K562 (cell line): ENCODE results near the gene CD248. TPM values are rescaled to one million over a fixed set of nuclear protein-coding genes. Genes with fewer than 3 reads are reported as not detected.

Experiments
- ATAC-seq: fragments of 200-7000 bp; cut with Tn5 transposase; 3 replicates; pipeline ENCODE4 v1.9.1; 2020; ENCODE audit warnings: moderate library complexity
- BruUV-seq: library from RNA; stranded (reverse); fragments of 400-500 nt; replicated peaks from 2 replicates; lab custom pipeline; 2021; lab: Mats Ljungman, UMichigan
- CTCF ChIA-PET: fragments of 300-600 bp; formaldehyde crosslinking; extraction: SDS; loops from one replicate; lab custom pipeline; 2021; ENCODE audit warnings: low intra/inter-chr PET ratio; lab: Yijun Ruan, JAX
- POLR2A ChIA-PET: fragments of 300-600, 350-650 bp; sonication (Branson Sonifier 250); formaldehyde crosslinking; extraction: SDS; loops from one replicate; lab custom pipeline; 2021; ENCODE audit warnings: antibody characterized with exemption, inconsistent platforms; lab: Yijun Ruan, JAX
- DNase-seq, 4 experiments: peaks; one replicate each; pipeline versions ENCODE4 v3.0.0 to v3.0.0-alpha.2; 2011 to 2018; ENCODE audit warnings: low spot score in 3 of 4, mixed read lengths in 3 of 4; ENCODE audit errors: extremely low read depth in 1 of 4
- FAIRE-seq: peaks from 2 replicates; lab custom pipeline; 2011; peaks lifted over from hg19 to GRCh38; lab: Jason Lieb, UNC
- H2AFZ ChIP-seq: 2 replicates; pipeline ENCODE4 v1.6.0; 2011; ENCODE audit warnings: low read depth, low read length, control low read depth, inconsistent platforms
- H3K27ac ChIP-seq: fragments of 200-600 bp; 3 replicates; pipeline ENCODE4 v1.8.0; 2011; ENCODE audit warnings: low read depth, mild to moderate bottlenecking, control low read depth, inconsistent platforms, low read length, moderate library complexity, mixed read lengths; ENCODE audit errors: extremely low read depth
- H3K27me3 ChIP-seq, 2 experiments: fragments of 300-600 bp in 1 of 2; 2 replicates in 1 of 2; 3 replicates in 1 of 2; pipeline versions ENCODE4 v1.6.0 to v1.8.0; 2011; ENCODE audit warnings: inconsistent platforms in 2 of 2, low read length in 2 of 2, mild to moderate bottlenecking in 1 of 2, mixed read lengths in 1 of 2, moderate library complexity in 1 of 2; ENCODE audit not compliant: control insufficient read depth in 2 of 2, insufficient read depth in 2 of 2
- H3K36me3 ChIP-seq: fragments of 300-600 bp; 3 replicates; pipeline ENCODE4 v1.8.0; 2011; ENCODE audit warnings: mild to moderate bottlenecking, low read length, inconsistent platforms; ENCODE audit not compliant: control insufficient read depth, insufficient read depth
- H3K4me1 ChIP-seq, 2 experiments: fragments of 200-600 bp in 1 of 2; replicated peaks in 1 of 2; 2 replicates in 1 of 2; 3 replicates in 1 of 2; pipeline versions ENCODE4 v1.5.1 to v1.8.0; 2011; ENCODE audit warnings: inconsistent platforms in 2 of 2, low read length in 2 of 2, mild to moderate bottlenecking in 1 of 2, mixed read lengths in 1 of 2, moderate library complexity in 1 of 2; ENCODE audit not compliant: control insufficient read depth in 2 of 2, insufficient read depth in 2 of 2
- H3K4me2 ChIP-seq: 2 replicates; pipeline ENCODE4 v1.6.1; 2011; ENCODE audit warnings: low read length, control low read depth, inconsistent platforms, mixed read lengths; ENCODE audit not compliant: insufficient read depth
- H3K4me3 ChIP-seq: fragments of 200-600 bp; sonication (generic), shearing (Covaris generic); 2 replicates; pipeline ENCODE4 v1.5.1; 2016; ENCODE audit warnings: control low read depth, inconsistent platforms
- H3K79me2 ChIP-seq: fragments of 200-600 bp; 3 replicates; pipeline ENCODE4 v1.8.0; 2011; ENCODE audit warnings: low read length, inconsistent platforms; ENCODE audit not compliant: control insufficient read depth, insufficient read depth
- H3K9ac ChIP-seq, 2 experiments: 2 replicates each; pipeline versions ENCODE4 v1.6.0 to v1.6.1; 2011; ENCODE audit warnings: low read depth in 2 of 2, low read length in 2 of 2, control low read depth in 1 of 2, inconsistent platforms in 1 of 2, mild to moderate bottlenecking in 1 of 2, mixed read lengths in 1 of 2; ENCODE audit not compliant: insufficient read depth in 1 of 2
- H3K9me1 ChIP-seq: one replicate; pipeline ENCODE4 v1.6.0; 2011; ENCODE audit warnings: inconsistent platforms, mild to moderate bottlenecking, low read length, moderate library complexity; ENCODE audit not compliant: control insufficient read depth, insufficient read depth
- H3K9me3 ChIP-seq: replicated peaks from 2 replicates; pipeline ENCODE4 v1.5.1; 2011; ENCODE audit warnings: low read depth, low read length, inconsistent platforms; ENCODE audit not compliant: control insufficient read depth, insufficient read depth
- H4K20me1 ChIP-seq: replicated peaks from 2 replicates; pipeline ENCODE4 v1.6.1; 2011; ENCODE audit warnings: low read length, inconsistent platforms, mixed read lengths; ENCODE audit not compliant: control insufficient read depth, insufficient read depth
- BHLHE40 ChIP-seq: IDR thresholded peaks from 2 replicates; pipeline ENCODE4 v1.6.1; 2011; ENCODE audit warnings: low read length, improper control_type of control experiment
- CBX2 ChIP-seq: fragments of 200-600 bp; sonication (generic); IDR thresholded peaks from one replicate; pipeline ENCODE4 v1.6.1; 2012; ENCODE audit warnings: mild to moderate bottlenecking, low read length, inconsistent platforms; ENCODE audit not compliant: insufficient read depth, poor library complexity, severe bottlenecking
- DIDO1 ChIP-seq: fragments of 450-650 bp; IDR thresholded peaks from 2 replicates; pipeline ENCODE4 v1.6.1; 2016; ENCODE audit warnings: low read depth, missing biosample characterization, missing genetic modification characterization
- FOXP1 ChIP-seq: sonication (generic); formaldehyde crosslinking; IDR thresholded peaks from 2 replicates; pipeline ENCODE4 v1.8.0; 2022; ENCODE audit warnings: mild to moderate bottlenecking, missing genetic modification reagents
- GATAD2A ChIP-seq: fragments of 450-650 bp; IDR thresholded peaks from 2 replicates; pipeline ENCODE4 v1.6.1; 2017
- GTF2E2 ChIP-seq: fragments of 200-800 bp; sonication (Bioruptor generic); IDR thresholded peaks from 2 replicates; pipeline ENCODE4 v1.6.1; 2016; ENCODE audit warnings: missing genetic modification characterization, missing compliant biosample characterization
- IRF1 ChIP-seq: sonication (generic); formaldehyde crosslinking; IDR thresholded peaks from 2 replicates; pipeline ENCODE4 v1.8.0; 2022; ENCODE audit warnings: missing genetic modification reagents, mild to moderate bottlenecking, borderline replicate concordance
- KDM1A ChIP-seq, 2 experiments: fragments of 450-650 bp; IDR thresholded peaks; 2 replicates each; pipeline ENCODE4 v1.6.1; 2016; ENCODE audit warnings: mild to moderate bottlenecking in 2 of 2
- MXI1 ChIP-seq: IDR thresholded peaks from 2 replicates; pipeline ENCODE4 v1.6.1; 2011; ENCODE audit warnings: low read depth, mild to moderate bottlenecking, improper control_type of control experiment, low read length
- POLR2H ChIP-seq: IDR thresholded peaks from 2 replicates; pipeline ENCODE4 v1.6.1; 2016; ENCODE audit warnings: missing genetic modification characterization, low read depth, mild to moderate bottlenecking, control low read depth, missing compliant biosample characterization, moderate library complexity
- SLC30A9 ChIP-seq: fragments of 250-450 bp; sonication (Bioruptor Pico); IDR thresholded peaks from 2 replicates; pipeline ENCODE4 v1.8.0; 2022; ENCODE audit warnings: mild to moderate bottlenecking, moderate library complexity
- TEAD2 ChIP-seq: fragments of 450-650 bp; IDR thresholded peaks from 2 replicates; pipeline ENCODE4 v1.6.1; 2016; ENCODE audit warnings: missing genetic modification characterization, control low read depth, missing compliant biosample characterization
- TFAP4 ChIP-seq: sonication (generic); formaldehyde crosslinking; IDR thresholded peaks from 2 replicates; pipeline ENCODE4 v1.8.0; 2022; ENCODE audit warnings: missing genetic modification reagents, mild to moderate bottlenecking, moderate library complexity, borderline replicate concordance
- VEZF1 ChIP-seq: fragments of 200-800 bp; sonication (Bioruptor generic); IDR thresholded peaks from 2 replicates; pipeline ENCODE4 v1.6.1; 2017; ENCODE audit warnings: missing genetic modification characterization, missing compliant biosample characterization
- ZKSCAN1 ChIP-seq: fragments of 150-350 bp; IDR thresholded peaks from 2 replicates; pipeline ENCODE4 v1.6.1; 2016; ENCODE audit warnings: low read depth, low read length
- WGBS: fragments of 100-300 bp; shearing (Covaris generic); methylation state at CpG from one replicate; pipeline ENCODE4 v1.1.6; 2016; ENCODE audit warnings: low coverage, mixed read lengths; ENCODE audit not compliant: insufficient coverage; ENCODE audit errors: missing lambda C conversion rate; 5-methylcytosine and 5-hydroxymethylcytosine counted together
- in situ Hi-C: fragments of 300-500 bp; cut with MboI; formaldehyde crosslinking; loops from 4 replicates; pipeline ENCODE4 v1.15.0; 2018; ENCODE audit warnings: inconsistent platforms, mixed read lengths
- intact Hi-C: fragments of 100-400 bp; cut with micrococcal nuclease; formaldehyde crosslinking; loops from 2 replicates; pipeline ENCODE4 v1.14.2; 2022
- polyA plus RNA-seq, 8 experiments: library from polyadenylated mRNA; depleted of rRNA in 4 of 8; stranded (reverse) in 5 of 8; unstranded in 3 of 8; fragments of >200 nt; fragmentation: Nextera tagmentation in 2 of 8; fragmentation: Illumina TruSeq in 1 of 8; extraction: Ambion mirVana in 2 of 8; extraction: Trizol in 1 of 8; gene quantifications; 2 replicates each; pipeline versions ENCODE4 v1.2.1 to v1.2.3, GENCODE V29; 2011 to 2014; ENCODE audit warnings: inconsistent platforms in 1 of 8, missing spikeins in 1 of 8
- total RNA-seq, 7 experiments: library from RNA; depleted of rRNA in 6 of 7; stranded (reverse); fragments of >200 nt in 6 of 7; fragmentation: Illumina TruSeq in 2 of 7; extraction: Trizol in 2 of 7; gene quantifications; 2 replicates each; pipeline versions ENCODE4 v1.2.1 to v1.2.3, GENCODE V29; 2011 to 2021; ENCODE audit warnings: low replicate concordance in 1 of 7

CD248 gene
- total and polyA plus RNA-seq, 9 of the 15 experiments (the other 6 are each of a cell fraction or from before 2014, with no cell fraction given) = 0.09 TPM; not detected in 8

GRCh38 chr11:66325263-66325671 lies 8.4 kb upstream of the CD248 start:
- Histone ChIP-seq H3K4me2 (no peak overlapping the region), H3K9me3 (no peaks in the 10 kb centered on the region), H2AFZ (peak overlapping the region; percentile 55; the same call in 1 of the 2 replicates), H3K27ac (no peak overlapping the region), H3K4me1 (peaks cover 16 to 55% of the 10 kb centered on the region in 2 experiments; a peak in 4 of 5 replicates), H3K36me3 (no peaks in the 10 kb centered on the region), H3K27me3 (no peaks in the 10 kb centered on the region), H3K9ac (peak overlapping the region in 1 of 2 experiments; percentile 55; a peak in 2 of 4 replicates), H3K4me3 (no peak overlapping the region), H3K9me1 (peaks cover 4% of the 10 kb centered on the region), H4K20me1 (no peaks in the 10 kb centered on the region), H3K79me2 (no peaks in the 10 kb centered on the region)
- intact Hi-C loops (no loop called here), in situ Hi-C loops (loop anchor here (5.0 kb wide), 1 partner anchor 108 kb away; no protein-coding TSS in a partner anchor)
- ATAC-seq (no peak), FAIRE-seq (no peak), DNase-seq (no peak)
- BruUV-seq = no TSS peak
- ChIA-PET POLR2A (no interaction called here), CTCF (no interaction called here)
- 60% methylated on average over 5 of the region's 8 CpGs for WGBS
- TF ChIP-seq VEZF1 = no peak
- TF ChIP-seq TFAP4 (CRISPR knock-in tag) = peak; percentile 18; the same call in 1 of the 2 replicates
- TF ChIP-seq FOXP1 = no peak
- no peak for TF ChIP-seq GTF2E2 (tag)
- no peak for TF ChIP-seq SLC30A9 (CRISPR knock-in tag)
- no peak for TF ChIP-seq DIDO1
- TF ChIP-seq POLR2H (tag) = no peak
- TF ChIP-seq GATAD2A = no peak
- TF ChIP-seq BHLHE40 = peak; percentile 13; the same call in 1 of the 2 replicates
- no peak for TF ChIP-seq CBX2
- TF ChIP-seq TEAD2 (tag) = no peak
- no peak for TF ChIP-seq MXI1
- TF ChIP-seq IRF1 (CRISPR knock-in tag) = no peak
- 0 out of 4 replicates have a peak, but pooled peaks of 1 of the 2 experiments have one; percentile 53 for TF ChIP-seq KDM1A (IDR thresholded peaks at IDR 0.05)
- TF ChIP-seq ZKSCAN1 = no peak
